ENCODE data around the gene FOSL1. TPM values are rescaled to one million over a fixed set of nuclear protein-coding genes. Genes with fewer than 3 reads are reported as not detected.

The FOSL1 gene
- total and polyA plus RNA-seq, 5 donors, result 0.57 to 5.5 (median 0.97) TPM

DNA sequence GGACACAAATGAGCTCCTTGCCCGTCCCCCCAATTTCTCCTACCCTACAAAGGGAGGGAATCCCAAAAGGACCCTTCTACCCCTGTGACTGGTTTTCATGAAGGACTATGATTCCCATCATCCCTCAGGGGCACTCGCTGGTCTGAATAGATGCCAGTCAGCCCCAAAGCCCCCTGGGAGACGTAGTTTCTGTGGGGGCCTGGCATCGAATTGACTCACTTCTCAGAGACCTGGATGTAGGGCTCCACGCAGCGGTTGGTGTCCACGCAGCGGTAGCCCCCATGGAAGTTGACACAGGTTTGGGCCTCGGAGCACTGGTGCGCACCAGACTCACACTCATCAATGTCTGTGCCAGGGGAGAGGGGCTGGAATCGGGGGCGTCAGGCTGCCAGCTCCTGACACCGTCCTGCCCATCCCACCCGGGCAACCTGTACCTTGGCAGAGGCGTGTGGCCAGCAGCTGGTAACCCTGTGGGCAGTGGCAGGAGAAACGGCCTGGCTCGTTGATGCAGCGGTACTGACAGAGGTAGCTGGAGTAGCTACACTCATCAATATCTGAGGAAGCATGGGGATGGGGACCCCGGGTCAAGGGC, 32.0 kb downstream of the FOSL1 start:
- Histone ChIP-seq H3K4me1 (ENCODE audit: control insufficient read depth, insufficient read depth, low read length) (peaks cover 5% of the 10 kb centered on the region), H3K27ac (ENCODE audit: low read length) (no peak overlapping the region), H3K9me3 (ENCODE audit: control insufficient read depth, low read length) (no peaks in the 10 kb centered on the region), H3K27me3 (ENCODE audit: control insufficient read depth, insufficient read depth) (no peaks in the 10 kb centered on the region), H3K4me3 (ENCODE audit: low read length) (no peak overlapping the region)
- intact Hi-C loops (cut with DNase I), result no loop called here
- no peak for ATAC-seq
- 84% methylated on average over 19 of the region's 19 CpGs for WGBS
- peak; percentile 25 to 66 (median 64) for DNase-seq

DNA sequence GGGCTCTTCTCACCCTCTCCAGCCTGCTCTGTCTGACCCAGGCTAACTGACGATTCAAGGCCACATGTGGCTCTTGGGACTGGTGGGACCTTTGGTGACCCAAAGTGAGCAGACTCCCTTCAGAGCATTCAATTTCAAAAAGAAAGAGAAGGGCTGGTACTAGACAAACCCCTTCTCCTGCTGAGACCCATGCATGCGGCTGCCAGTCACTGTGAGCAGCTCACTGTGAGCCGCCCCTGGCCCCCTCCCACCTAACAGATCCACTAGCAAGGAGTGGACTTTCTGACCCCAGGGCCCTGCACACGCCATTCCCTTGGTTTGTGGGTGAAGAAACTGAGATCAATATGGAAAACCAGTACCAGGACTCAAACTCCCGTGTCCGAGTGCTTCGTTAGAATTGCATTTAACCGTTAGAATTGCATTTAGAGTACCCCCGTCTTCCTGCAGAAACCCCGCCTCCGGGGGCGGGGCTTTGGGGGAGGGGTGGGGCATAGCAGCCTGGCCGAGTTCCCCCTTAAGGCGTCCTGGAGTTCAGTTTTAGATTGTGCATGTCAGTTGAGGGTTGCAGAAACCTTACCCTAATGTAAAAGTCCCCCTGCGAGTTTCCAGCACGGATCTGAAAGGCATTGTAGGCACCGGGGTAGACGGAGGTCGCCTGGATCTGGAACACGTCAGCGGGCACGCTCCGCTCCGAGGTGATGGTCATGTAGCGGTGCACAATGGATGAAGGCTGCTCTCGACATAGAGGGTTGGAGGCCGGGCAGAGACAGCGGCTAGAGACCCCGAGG, 32.7 kb downstream of the FOSL1 start:
- no peaks in the 10 kb centered on the region for H3K9me3 ChIP-seq (ENCODE audit: control insufficient read depth, low read length)
- H3K27ac ChIP-seq (ENCODE audit: low read length), result no peak overlapping the region
- ATAC-seq (no peak), DNase-seq (peak; percentile 28 to 78 (median 75))
- H3K4me1 ChIP-seq (ENCODE audit: control insufficient read depth, insufficient read depth, low read length), result peaks cover 5% of the 10 kb centered on the region
- intact Hi-C loops (cut with DNase I), result no loop called here
- H3K4me3 ChIP-seq (ENCODE audit: low read length), result no peak overlapping the region
- 54% methylated on average over 29 of the region's 29 CpGs for WGBS
- no peaks in the 10 kb centered on the region for H3K27me3 ChIP-seq (ENCODE audit: control insufficient read depth, insufficient read depth)

DNA sequence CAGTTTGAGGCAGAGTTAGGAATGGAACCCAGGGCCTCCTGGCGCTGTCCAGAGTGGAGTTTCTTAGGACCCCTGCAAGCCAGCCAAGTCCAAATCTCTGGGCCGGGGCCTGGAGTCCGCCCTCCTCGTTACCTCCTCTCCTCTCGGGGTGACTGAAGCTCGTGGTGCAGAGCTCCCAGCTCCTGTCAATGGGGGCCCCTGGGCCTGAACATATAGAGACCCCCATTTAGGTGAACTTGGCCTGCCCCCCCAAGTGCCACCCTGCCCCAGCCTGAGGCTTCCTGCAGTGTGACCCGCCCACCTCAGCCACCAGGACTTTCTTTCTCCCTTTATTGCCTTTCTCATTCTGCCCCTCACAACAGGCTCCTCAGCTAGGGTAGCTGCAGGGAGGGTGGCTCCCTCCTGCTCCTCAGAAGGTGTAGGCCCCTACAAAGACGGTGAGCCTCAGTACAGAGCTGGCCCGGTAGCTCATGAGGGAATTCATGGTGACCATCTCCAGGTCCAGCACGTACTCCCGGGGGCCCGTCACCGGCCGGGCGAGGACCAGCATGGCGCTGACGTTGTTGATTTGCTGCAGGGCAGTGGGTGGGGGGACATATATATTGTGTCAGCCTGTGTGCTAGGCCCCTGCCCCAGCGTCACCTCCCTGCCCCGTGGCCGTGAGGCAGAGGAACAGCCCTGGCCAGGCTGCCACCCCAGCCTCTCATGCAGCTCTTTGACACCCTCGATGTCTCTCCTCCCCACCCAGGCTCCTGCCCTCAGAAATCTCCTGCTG, 33.5 kb downstream of the FOSL1 start:
- no peak overlapping the region for H3K27ac ChIP-seq (ENCODE audit: low read length)
- 80% methylated on average over 21 of the region's 21 CpGs for WGBS
- ATAC-seq (no peak), DNase-seq (peak; percentile 17 to 60 (median 57))
- H3K4me3 ChIP-seq (ENCODE audit: low read length), result no peak overlapping the region
- H3K27me3 ChIP-seq (ENCODE audit: control insufficient read depth, insufficient read depth), result no peaks in the 10 kb centered on the region
- intact Hi-C loops (cut with DNase I), result no loop called here
- H3K4me1 ChIP-seq (ENCODE audit: control insufficient read depth, insufficient read depth, low read length), result peaks cover 5% of the 10 kb centered on the region
- no peaks in the 10 kb centered on the region for H3K9me3 ChIP-seq (ENCODE audit: control insufficient read depth, low read length)

DNA sequence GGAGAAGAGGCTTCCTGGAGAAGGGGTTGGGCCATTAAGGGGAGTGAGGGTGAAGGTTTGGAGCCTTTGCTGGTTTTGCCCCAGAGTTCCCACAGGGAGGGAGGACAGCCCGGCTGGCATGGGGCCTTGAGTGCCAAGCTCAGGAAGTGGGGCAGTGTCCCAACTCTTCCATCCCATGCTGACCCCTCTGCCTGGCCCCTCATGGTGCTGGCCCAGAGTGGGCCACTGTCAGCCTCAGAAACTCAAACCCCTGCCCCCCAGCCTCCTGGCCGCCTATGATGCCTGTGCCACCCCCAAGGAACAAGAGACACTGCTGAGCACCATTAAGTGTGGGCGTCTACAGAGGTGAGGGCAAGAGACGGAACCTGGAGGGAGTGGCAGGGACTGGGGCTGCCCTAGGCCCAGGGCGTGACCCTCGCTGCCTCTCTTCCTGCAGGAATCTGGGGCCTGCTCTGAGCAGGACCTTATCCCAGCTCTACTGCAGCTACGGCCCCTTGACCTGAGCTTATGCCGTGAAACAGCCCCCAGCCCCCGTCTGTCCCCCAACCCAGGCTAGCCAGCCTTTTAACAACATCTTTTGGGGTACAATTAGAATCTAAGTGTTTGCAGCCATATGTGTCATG, 34.5 kb downstream of the FOSL1 start:
- H3K4me3 ChIP-seq (ENCODE audit: low read length), result no peak overlapping the region
- DNase-seq (peak; percentile 8 to 46 (median 46)), ATAC-seq (no peak)
- H3K27me3 ChIP-seq (ENCODE audit: control insufficient read depth, insufficient read depth), result no peaks in the 10 kb centered on the region
- H3K4me1 ChIP-seq (ENCODE audit: control insufficient read depth, insufficient read depth, low read length), result peaks cover 2% of the 10 kb centered on the region
- no peaks in the 10 kb centered on the region for H3K9me3 ChIP-seq (ENCODE audit: control insufficient read depth, low read length)
- WGBS, result 73% methylated on average over 9 of the region's 9 CpGs
- intact Hi-C loops (cut with DNase I), result no loop called here
- no peak overlapping the region for H3K27ac ChIP-seq (ENCODE audit: low read length)

GRCh38 chr11:65864706-65865471, 35.3 kb downstream of the FOSL1 start:
- H3K4me3 ChIP-seq (ENCODE audit: low read length), result no peak overlapping the region
- no peak overlapping the region for H3K27ac ChIP-seq (ENCODE audit: low read length)
- WGBS, result 77% methylated on average over 18 of the region's 18 CpGs
- H3K4me1 ChIP-seq (ENCODE audit: control insufficient read depth, insufficient read depth, low read length), result peaks cover 3% of the 10 kb centered on the region
- peak; percentile 11 to 49 (median 46) for DNase-seq
- H3K27me3 ChIP-seq (ENCODE audit: control insufficient read depth, insufficient read depth), result no peaks in the 10 kb centered on the region
- H3K9me3 ChIP-seq (ENCODE audit: control insufficient read depth, low read length), result no peaks in the 10 kb centered on the region
- ATAC-seq, result no peak
- intact Hi-C loops (cut with DNase I), result no loop called here

GRCh38 chr11:65863889-65864705, 36.1 kb downstream of the FOSL1 start:
- 84% methylated on average over 12 of the region's 12 CpGs for WGBS
- intact Hi-C loops (cut with DNase I), result no loop called here
- no peak overlapping the region for H3K4me3 ChIP-seq (ENCODE audit: low read length)
- no peaks in the 10 kb centered on the region for H3K27me3 ChIP-seq (ENCODE audit: control insufficient read depth, insufficient read depth)
- DNase-seq, result peak; percentile 14 to 31 (median 19)
- peaks cover 5% of the 10 kb centered on the region for H3K4me1 ChIP-seq (ENCODE audit: control insufficient read depth, insufficient read depth, low read length)
- H3K9me3 ChIP-seq (ENCODE audit: control insufficient read depth, low read length), result no peaks in the 10 kb centered on the region
- no peak overlapping the region for H3K27ac ChIP-seq (ENCODE audit: low read length)
- ATAC-seq, result no peak

DNA sequence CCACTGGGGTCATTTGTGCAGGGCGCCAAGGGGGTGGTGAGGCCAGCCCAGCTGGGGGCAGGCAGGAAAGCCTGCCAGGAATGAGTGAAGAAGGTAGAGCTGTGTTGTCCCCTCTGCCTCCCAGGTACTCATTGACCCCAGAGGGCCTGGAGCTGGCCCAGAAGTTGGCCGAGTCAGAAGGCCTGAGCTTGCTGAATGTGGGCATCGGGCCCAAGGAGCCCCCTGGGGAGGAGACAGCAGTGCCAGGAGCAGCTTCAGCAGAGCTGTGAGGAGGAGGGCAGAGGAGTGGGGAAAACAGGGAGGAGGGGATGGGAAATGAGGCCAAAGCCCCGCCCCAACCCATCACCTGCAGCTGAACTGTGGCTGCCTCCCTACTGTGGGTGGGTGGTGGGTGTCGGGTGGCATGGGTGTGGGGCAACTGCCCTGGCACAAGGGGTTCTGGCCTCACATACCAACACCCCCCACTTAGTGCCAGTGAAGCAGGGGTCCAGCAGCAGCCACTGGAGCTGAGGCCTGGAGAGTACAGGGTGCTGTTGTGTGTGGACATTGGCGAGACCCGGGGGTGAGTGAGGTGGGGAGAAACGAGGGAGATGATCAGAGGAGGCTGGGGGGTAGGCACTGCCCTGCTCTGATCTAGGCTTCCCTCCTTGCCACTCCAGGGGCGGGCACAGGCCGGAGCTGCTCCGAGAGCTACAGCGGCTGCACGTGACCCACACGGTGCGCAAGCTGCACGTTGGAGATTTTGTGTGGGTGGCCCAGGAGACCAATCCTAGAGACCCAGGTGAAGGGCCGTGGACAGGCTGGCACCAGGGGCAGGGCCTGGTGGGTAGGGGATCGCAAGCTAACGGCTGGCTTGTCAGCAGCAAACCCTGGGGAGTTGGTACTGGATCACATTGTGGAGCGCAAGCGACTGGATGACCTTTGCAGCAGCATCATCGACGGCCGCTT, 37.0 kb downstream of the FOSL1 start:
- Histone ChIP-seq H3K27me3 (ENCODE audit: control insufficient read depth, insufficient read depth) (no peaks in the 10 kb centered on the region), H3K4me3 (ENCODE audit: low read length) (no peak overlapping the region), H3K27ac (ENCODE audit: low read length) (no peak overlapping the region), H3K4me1 (ENCODE audit: control insufficient read depth, insufficient read depth, low read length) (peaks cover 5% of the 10 kb centered on the region), H3K9me3 (ENCODE audit: control insufficient read depth, low read length) (no peaks in the 10 kb centered on the region)
- intact Hi-C loops (cut with DNase I), result no loop called here
- WGBS, result 85% methylated on average over 24 of the region's 24 CpGs
- ATAC-seq, result no peak
- peak; percentile 28 to 74 (median 55) for DNase-seq

DNA sequence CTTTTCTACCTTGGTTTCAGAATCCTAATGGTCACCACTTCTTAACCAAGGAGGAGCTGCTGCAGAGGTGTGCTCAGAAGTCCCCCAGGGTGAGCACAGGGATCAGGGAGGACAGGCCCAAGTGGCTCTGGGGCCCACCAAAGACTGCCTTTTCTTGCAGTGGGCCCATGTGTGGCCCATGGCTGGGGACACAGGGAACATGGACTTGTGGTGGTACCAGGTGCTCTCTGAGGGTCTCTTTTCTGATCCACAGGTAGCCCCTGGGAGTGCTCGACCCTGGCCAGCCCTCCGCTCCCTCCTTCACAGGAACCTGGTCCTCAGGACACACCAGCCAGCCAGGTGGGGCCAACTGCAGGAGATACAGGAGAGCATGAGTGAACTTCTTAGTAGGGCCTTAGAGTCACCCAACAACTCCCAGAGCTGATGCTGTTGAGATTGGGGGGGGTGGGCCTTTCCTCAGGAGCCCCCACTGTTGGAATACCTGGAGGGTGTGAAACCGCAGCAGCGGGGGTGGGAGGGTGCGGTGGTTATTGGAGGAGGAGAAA, 37.9 kb downstream of the FOSL1 start:
- ATAC-seq (no peak), DNase-seq (peak; percentile 13 to 62 (median 54))
- H3K4me3 ChIP-seq (ENCODE audit: low read length), result no peak overlapping the region
- intact Hi-C loops (cut with DNase I), result no loop called here
- no peak overlapping the region for H3K27ac ChIP-seq (ENCODE audit: low read length)
- no peaks in the 10 kb centered on the region for H3K9me3 ChIP-seq (ENCODE audit: control insufficient read depth, low read length)
- peaks cover 5% of the 10 kb centered on the region for H3K4me1 ChIP-seq (ENCODE audit: control insufficient read depth, insufficient read depth, low read length)
- no peaks in the 10 kb centered on the region for H3K27me3 ChIP-seq (ENCODE audit: control insufficient read depth, insufficient read depth)
- 72% methylated on average over 5 of the region's 5 CpGs for WGBS
